HEK293T (cell line): ENCODE results near the gene TMPRSS4.

Experiments used
- ARNT ChIP-seq: fragments of 450-650 bp; IDR thresholded peaks from 2 replicates; pipeline ENCODE4 v1.6.1; 2017; ENCODE audit warnings: mild to moderate bottlenecking
- BHLHE40 ChIP-seq: fragments of 450-650 bp; IDR thresholded peaks from 2 replicates; pipeline ENCODE4 v1.6.1; 2016; ENCODE audit warnings: mild to moderate bottlenecking, moderate library complexity, borderline replicate concordance
- FOXK2 ChIP-seq: fragments of 450-650 bp; IDR thresholded peaks from 2 replicates; pipeline ENCODE4 v1.6.1; 2016; ENCODE audit warnings: mild to moderate bottlenecking
- FOXM1 ChIP-seq: fragments of 450-650 bp; IDR thresholded peaks from 2 replicates; pipeline ENCODE4 v1.6.1; 2017; ENCODE audit warnings: mild to moderate bottlenecking, borderline replicate concordance
- LEF1 ChIP-seq: fragments of 450-650 bp; IDR thresholded peaks from 2 replicates; pipeline ENCODE4 v1.6.1; 2017; ENCODE audit warnings: mild to moderate bottlenecking, borderline replicate concordance
- SP1 ChIP-seq: fragments of 450-650 bp; IDR thresholded peaks from 2 replicates; pipeline ENCODE4 v1.6.1; 2017

GRCh38 chr11:118142081-118142480 is 65.2 kb downstream of the TMPRSS4 start:
- TF ChIP-seq FOXK2, result no peak
- no peak for TF ChIP-seq LEF1
- no peak for TF ChIP-seq BHLHE40
- no peak for TF ChIP-seq SP1
- no peak for TF ChIP-seq FOXM1
- no peak for TF ChIP-seq ARNT
